ENCODE results near the gene SPATA16.
"Not testable (repeated sequence)": the region's sequence is repeated elsewhere in the genome, so short reads cannot be mapped to it uniquely, and the experiment has no call there.

- TF ChIP-seq EZH2 (IDR thresholded peaks at IDR 0.05; ENCODE audit: borderline replicate concordance, low read depth, low read length, severe bottlenecking); CTCF (IDR thresholded peaks at IDR 0.05; ENCODE audit: extremely low read depth in 1 of 2, insufficient read depth in 1 of 2, low read depth in 1 of 2, low read length in 2 of 2); POLR2AphosphoS5 (IDR thresholded peaks at IDR 0.05; ENCODE audit: insufficient read depth, low read depth, low read length); POLR2A (IDR thresholded peaks at IDR 0.05; ENCODE audit: low read depth, low read length); MAX (IDR thresholded peaks at IDR 0.05; ENCODE audit: insufficient read depth, insufficient read length); MYC (IDR thresholded peaks at IDR 0.05; ENCODE audit: low read depth, low read length): not testable (repeated sequence)
Observed at GRCh38 chr3:173156533-173156932, 15.5 kb upstream of the SPATA16 start.
